ENCODE measurements around the gene PGD.
A peak's percentile ranks its signal among the peaks of the same experiment; 100 is the strongest.

PGD gene

DNA sequence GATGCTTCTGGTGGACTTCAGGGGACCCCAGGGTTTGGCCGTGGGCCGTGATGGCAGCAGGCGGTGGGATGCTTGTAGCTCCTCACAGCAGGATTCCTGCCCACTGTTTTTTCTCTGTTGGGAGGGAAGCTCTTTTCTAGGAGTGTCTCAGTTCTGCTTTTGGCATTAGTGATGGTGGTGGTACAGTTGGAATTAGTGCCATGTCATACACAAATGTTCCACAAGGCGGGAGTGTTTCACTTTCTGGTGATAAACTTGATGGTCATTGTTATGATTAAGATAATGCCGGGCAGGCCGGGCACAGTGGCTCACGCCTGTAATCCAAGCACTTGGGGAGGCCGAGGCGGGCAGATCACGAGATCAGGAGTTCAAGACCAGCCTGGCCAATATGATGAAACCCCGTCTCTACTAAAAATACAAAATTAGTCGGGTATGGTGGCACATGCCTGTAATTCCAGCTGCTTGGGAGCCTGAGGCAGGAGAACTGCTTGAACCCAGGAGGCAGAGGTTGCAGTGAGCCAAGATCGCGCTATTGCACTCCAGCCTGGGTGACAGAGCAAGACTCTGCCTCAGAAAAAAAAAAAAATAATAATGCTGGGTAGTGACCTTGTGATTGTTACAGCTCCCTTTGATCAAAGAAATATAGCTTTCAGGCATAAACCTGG is 21.4 kb upstream of the PGD start:
- ATAC-seq: peak; percentile 94
- TF ChIP-seq ISL1 (CRISPR knock-in tag; IDR thresholded peaks at IDR 0.05): 0 out of 2 replicates have a peak, but pooled peaks have one; percentile 18

DNA sequence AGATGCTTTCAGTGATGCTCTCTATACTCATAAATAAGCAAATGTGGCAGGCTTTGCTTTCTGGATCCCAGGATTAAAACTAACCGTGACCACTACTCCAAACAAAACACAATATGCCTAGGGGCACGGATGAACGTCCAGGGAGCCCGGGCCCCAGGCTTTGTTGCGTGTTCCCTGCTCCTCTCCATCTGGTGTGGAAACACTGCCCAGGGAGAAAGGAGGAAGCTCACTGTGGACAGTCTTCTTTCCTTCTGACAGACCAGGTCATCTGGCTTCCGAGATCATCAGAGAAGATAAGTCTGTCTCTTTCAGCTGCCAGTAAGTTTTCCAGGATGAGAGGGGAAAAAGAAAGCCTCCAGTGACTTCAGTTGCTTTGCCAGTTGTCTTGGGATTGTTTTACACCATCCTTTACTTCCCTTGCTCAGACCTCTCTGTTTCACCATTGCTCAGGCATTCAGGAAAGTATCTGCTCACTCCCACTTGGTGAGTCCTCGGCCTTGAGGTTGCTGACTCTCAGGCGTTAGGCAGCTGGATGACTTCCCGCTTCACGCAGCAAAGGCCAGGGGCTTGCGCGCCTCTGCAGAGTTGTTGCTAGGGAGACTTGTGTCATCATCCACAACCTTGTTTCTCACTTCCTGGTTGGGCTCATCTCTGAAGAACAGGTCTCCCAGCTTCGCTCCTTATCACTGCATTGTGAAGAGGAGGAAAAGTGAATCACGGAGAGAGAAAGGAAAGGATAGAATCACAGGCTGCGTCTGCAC is 20.6 kb upstream of the PGD start:
- no peak for TF ChIP-seq CSDC2 (CRISPR knock-in tag; IDR thresholded peaks at IDR 0.05)
- no peak for TF ChIP-seq TSHZ2 (CRISPR knock-in tag; IDR thresholded peaks at IDR 0.05)
- no peak for TF ChIP-seq ARNTL (CRISPR knock-in tag; IDR thresholded peaks at IDR 0.05; ENCODE audit: borderline replicate concordance, low read depth)
- TF ChIP-seq CREB5 (CRISPR knock-in tag; IDR thresholded peaks at IDR 0.05; ENCODE audit: low read depth): no peak
- no peak for TF ChIP-seq ZFP3 (CRISPR knock-in tag; IDR thresholded peaks at IDR 0.05)
- no peak for TF ChIP-seq RARB (CRISPR knock-in tag; IDR thresholded peaks at IDR 0.05)
- TF ChIP-seq PATZ1 (CRISPR knock-in tag; IDR thresholded peaks at IDR 0.05; ENCODE audit: borderline replicate concordance): no peak
- no peak for TF ChIP-seq ZFP30 (CRISPR knock-in tag; IDR thresholded peaks at IDR 0.05)
- no peak for TF ChIP-seq ZNF8 (CRISPR knock-in tag; IDR thresholded peaks at IDR 0.05)
- TF ChIP-seq ZNF565 (CRISPR knock-in tag; conservative IDR thresholded peaks at IDR 0.05; ENCODE audit: low read depth): no peak
- TF ChIP-seq ZNF70 (CRISPR knock-in tag; IDR thresholded peaks at IDR 0.05): no peak
- no peak for TF ChIP-seq ZC3H10 (CRISPR knock-in tag; IDR thresholded peaks at IDR 0.05)
- no peak for TF ChIP-seq SNAI2 (CRISPR knock-in tag; IDR thresholded peaks at IDR 0.05)
- TF ChIP-seq TOX (CRISPR knock-in tag; IDR thresholded peaks at IDR 0.05; ENCODE audit: borderline replicate concordance): no peak
- ATAC-seq: no peak

- no peak for ATAC-seq
- TF ChIP-seq PPARA (CRISPR knock-in tag; IDR thresholded peaks at IDR 0.05; ENCODE audit: borderline replicate concordance): no peak
- TF ChIP-seq OSR1 (CRISPR knock-in tag; IDR thresholded peaks at IDR 0.05): no peak
- TF ChIP-seq ZNF565 (CRISPR knock-in tag; conservative IDR thresholded peaks at IDR 0.05; ENCODE audit: low read depth): no peak
- TF ChIP-seq PATZ1 (CRISPR knock-in tag; IDR thresholded peaks at IDR 0.05; ENCODE audit: borderline replicate concordance): no peak
- TF ChIP-seq ZNF8 (CRISPR knock-in tag; IDR thresholded peaks at IDR 0.05): no peak
- TF ChIP-seq ESRRG (CRISPR knock-in tag; IDR thresholded peaks at IDR 0.05): no peak
- no peak for TF ChIP-seq TSHZ2 (CRISPR knock-in tag; IDR thresholded peaks at IDR 0.05)
These were observed 19.7 kb upstream of the PGD start for GRCh38 chr1:10379101-10379620.
